Transverse colon (tissue), 4 donors: Measurements from ENCODE around the gene KIAA0586.

Experiments
- POLR2A ChIP-seq: fragments of 450-650 bp; IDR thresholded peaks from one replicate; pipeline ENCODE4 v1.6.1; 2016; ENCODE audit warnings: antibody characterized with exemption, mild to moderate bottlenecking, moderate library complexity
- POLR2AphosphoS5 ChIP-seq, 3 donors: sonication (generic); formaldehyde crosslinking; IDR thresholded peaks; one replicate each; pipeline ENCODE4 v1.6.1; 2016; ENCODE audit warnings: antibody characterized with exemption in 3 of 3
- TF ChIP-seq, protein P1 (sequence below), 5 experiments: fragments of 200-600 bp in 3 of 5; fragments of 450-650 bp in 2 of 5; sonication (generic) in 3 of 5; IDR thresholded peaks; 1 replicate in 2 of 5; 2 replicates in 3 of 5; pipeline ENCODE4 v1.5.1; 2016 to 2017; ENCODE audit warnings: antibody characterized with exemption in 5 of 5, inconsistent platforms in 3 of 5, mild to moderate bottlenecking in 2 of 5, moderate library complexity in 1 of 5

DNA sequence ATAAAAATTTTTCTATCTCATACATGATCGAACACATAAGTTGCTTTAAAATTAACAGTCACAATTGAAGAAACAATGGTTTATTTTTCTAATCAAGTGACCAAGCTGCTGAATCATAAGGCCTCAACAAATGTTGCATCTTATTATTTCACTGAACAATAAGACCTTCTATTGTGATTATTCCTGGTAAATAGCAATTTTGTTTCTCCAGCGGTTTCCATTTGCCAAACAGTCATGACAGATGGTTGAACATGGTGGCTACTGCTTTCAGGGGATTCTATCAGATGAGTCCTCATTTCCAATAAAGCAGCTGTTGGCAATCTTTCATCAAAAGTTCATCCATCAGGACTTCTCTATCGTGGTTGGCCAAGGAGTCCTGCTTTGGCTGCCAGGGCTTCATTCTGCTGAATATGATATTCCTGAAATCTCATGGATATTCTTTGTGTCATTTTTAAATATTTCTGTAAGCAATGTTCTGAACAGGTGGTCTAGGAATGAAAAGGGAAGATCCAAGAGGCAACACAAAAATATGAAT is 18.8 kb upstream of the KIAA0586 start:
- TF ChIP-seq, protein P1, sequence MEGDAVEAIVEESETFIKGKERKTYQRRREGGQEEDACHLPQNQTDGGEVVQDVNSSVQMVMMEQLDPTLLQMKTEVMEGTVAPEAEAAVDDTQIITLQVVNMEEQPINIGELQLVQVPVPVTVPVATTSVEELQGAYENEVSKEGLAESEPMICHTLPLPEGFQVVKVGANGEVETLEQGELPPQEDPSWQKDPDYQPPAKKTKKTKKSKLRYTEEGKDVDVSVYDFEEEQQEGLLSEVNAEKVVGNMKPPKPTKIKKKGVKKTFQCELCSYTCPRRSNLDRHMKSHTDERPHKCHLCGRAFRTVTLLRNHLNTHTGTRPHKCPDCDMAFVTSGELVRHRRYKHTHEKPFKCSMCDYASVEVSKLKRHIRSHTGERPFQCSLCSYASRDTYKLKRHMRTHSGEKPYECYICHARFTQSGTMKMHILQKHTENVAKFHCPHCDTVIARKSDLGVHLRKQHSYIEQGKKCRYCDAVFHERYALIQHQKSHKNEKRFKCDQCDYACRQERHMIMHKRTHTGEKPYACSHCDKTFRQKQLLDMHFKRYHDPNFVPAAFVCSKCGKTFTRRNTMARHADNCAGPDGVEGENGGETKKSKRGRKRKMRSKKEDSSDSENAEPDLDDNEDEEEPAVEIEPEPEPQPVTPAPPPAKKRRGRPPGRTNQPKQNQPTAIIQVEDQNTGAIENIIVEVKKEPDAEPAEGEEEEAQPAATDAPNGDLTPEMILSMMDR (IDR thresholded peaks at IDR 0.05): no peak
- TF ChIP-seq POLR2A (no peak), POLR2AphosphoS5 (IDR thresholded peaks at IDR 0.05) (no peak)
